GM21381 (cell line): ENCODE measurements around the gene ATP5IF1.

Experiments used
- ATAC-seq: cut with Tn5 transposase; IDR thresholded peaks from one replicate; pipeline ENCODE4 v1.9.1; 2021; ENCODE audit warnings: mild to moderate bottlenecking, moderate library complexity; ENCODE audit not compliant: unreplicated experiment

Gene ATP5IF1

DNA sequence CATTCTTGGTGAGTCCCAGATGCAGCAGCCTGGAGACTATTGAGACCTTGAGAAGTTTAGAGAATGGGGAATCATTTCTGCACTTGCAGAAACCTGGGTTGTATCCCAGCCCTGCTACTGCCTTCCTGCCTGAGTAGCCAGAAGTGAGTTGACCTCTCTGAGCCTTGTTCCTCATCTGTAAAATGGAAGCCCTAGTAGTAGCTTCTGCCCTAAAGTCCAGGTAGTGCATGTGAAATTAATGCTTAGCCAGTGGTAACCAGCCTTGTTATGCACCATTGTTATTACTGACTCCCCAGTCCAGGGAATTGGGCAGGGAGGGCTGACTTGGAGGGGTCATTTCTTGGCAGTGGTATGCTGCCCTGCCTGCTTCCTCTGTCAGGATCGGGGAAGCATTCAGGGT is 29.0 kb downstream of the ATP5IF1 start:
- ATAC-seq: no peak

DNA sequence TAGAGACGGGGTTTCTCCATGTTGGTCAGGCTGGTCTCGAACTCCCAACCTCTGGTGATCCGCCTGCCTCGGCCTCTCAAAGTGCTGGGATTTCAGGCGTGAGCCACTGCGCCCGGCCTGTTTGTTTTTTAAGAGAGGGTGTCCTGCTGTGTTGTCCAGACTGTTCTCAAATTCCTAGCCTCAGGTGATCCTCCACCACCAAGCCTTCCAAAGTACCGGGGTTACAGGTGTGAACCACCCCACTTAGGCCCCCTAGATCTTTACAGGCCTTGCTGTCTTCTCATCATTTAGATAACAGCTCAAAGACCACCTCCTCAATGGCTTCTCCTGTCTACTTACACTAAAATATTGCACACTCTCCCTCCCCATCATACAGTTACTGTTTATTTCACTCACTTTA is 29.7 kb downstream of the ATP5IF1 start:
- ATAC-seq: no peak

DNA sequence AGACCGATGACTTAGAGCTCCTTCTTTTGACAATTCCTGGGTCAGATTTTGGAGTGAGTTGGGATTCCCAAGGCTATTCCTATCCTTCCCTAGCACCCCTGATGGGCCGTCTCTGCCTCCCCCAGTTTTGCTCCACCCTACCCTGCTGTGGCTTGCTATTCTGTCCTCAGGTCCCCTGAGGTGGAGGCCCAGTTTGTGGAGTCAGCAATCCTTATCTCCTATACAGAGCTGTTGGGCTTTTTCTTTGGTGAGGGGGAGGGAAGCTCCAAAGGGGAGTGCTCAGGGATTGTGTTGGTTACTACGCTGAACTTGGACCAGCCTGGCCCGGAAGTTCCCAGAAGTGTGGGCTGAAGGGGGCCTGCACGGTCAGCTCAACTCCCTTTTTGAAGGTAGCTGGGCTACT is 31.0 kb downstream of the ATP5IF1 start:
- no peak for ATAC-seq

DNA sequence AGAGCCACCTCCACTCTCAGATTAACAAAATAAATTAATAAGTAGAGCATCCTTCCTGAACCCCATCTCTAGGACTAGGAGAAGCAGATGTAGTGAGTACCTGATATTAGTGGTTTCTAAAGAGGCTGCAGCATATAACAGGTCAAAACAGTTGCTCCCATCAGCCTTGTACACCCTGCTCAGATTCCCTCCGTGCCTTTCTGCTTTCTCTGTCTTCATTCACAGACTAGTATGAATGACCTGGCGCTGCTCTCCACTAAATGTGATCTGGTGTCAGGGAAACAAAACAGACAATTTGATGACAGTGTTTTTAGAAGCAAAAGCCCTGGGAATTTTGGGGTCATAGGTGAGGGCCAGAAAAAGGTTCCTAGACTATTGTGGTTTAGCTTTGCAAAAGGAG is 31.7 kb downstream of the ATP5IF1 start:
- ATAC-seq: no peak

DNA sequence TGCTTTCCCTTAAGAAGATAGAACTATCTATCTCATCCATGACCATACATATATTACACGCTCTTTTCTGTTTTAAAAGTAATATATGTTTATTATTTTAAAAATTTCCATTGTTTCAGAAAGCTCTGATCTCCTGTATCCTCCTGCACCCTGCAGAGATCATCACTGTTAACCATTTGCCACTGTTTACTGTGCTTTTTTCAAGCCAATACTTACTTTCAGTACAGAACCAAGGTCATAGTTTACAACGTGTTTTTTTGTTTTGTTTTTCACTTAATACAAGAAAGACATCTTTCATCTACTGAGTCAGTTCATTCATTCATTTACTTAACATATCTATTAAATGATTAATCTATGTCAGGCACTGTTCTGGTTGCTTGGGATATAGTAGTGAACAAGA is 33.6 kb downstream of the ATP5IF1 start:
- ATAC-seq: no peak

DNA sequence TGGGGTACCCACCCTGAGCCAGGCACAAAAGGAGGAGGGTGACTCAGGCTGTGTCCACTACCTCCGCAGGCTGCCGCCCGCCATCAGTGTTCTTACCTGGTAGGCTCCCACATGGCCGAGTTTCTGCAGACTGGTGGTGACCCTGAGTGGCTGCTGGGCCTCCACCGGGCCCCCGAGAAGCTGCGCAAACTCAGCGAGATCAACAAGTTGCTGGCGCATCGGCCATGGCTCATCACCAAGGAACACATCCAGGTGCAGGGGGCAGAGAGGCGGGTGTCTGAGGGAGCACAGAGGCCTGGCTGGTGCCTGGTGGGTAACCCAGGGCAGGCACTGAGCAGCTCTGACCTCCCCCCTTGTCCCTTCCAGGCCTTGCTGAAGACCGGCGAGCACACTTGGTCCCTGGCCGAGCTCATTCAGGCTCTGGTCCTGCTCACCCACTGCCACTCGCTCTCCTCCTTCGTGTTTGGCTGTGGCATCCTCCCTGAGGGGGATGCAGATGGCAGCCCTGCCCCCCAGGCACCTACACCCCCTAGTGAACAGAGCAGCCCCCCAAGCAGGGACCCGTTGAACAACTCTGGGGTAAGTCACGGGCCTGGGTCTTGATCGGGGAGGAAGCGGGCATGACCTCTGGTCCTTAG is 36.4 kb downstream of the ATP5IF1 start:
- no peak for ATAC-seq

DNA sequence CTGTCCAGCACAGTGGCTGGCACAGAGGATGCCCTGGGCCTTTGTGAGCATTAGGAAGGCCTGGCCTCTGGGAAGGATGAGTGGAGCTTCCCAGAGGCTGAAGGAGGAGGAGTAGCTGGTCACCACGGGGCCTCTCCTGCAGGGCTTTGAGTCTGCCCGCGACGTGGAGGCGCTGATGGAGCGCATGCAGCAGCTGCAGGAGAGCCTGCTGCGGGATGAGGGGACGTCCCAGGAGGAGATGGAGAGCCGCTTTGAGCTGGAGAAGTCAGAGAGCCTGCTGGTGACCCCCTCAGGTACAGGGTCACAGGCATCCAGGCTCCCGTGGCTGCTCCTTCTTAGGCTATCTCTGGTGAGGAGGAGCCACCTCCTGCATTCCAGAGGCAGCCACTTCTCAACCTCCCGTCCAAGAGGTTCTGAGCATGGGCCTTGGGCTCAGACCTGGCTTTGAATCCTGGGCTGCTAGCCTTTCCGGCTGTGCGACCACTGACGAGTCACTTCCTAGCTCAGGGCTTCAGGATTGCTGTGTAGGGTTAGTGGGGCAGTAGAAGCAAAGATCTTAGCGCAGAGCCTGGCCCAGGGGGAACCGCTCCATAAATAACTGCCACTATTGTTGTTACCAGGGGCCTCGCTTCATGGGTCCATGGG is 37.4 kb downstream of the ATP5IF1 start:
- no peak for ATAC-seq

DNA sequence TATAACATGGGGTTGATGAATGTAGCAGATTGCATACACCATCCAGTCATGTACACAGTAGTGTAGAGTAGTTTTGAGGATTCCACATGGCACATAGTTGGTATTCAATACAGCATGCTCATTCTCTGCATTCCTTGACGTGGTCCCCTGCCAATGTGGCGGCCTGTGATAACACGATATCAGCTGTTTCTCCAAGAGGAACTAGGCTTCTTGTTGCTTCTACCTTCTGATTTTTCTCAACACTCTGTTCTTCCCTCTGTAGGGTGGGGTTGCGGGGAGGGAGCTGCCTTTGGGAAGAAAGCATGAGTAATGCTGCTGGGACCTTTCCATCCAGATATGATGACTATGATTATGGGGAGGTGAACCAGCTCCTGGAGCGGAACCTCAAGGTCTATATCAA is 42.8 kb downstream of the ATP5IF1 start:
- ATAC-seq: no peak

DNA sequence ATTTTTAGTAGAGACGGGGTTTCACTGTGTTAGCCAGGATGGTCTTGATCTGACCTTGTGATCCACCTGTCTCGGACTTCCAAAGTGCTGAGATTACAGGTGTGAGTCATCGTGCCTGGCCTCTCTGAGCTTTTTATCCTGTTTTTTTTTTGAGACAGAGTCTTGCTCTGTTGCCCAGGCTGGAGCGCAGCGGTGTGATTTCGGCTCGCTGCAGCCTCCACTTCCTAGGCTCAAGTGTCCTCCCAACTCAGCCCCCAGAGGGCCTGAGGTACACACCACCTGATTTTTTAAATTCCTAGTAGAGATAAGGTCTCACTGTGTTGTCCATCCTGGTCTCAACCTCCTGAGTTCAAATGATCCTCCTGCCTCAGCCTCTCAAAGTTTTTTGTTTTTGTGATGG is 43.8 kb downstream of the ATP5IF1 start:
- no peak for ATAC-seq

DNA sequence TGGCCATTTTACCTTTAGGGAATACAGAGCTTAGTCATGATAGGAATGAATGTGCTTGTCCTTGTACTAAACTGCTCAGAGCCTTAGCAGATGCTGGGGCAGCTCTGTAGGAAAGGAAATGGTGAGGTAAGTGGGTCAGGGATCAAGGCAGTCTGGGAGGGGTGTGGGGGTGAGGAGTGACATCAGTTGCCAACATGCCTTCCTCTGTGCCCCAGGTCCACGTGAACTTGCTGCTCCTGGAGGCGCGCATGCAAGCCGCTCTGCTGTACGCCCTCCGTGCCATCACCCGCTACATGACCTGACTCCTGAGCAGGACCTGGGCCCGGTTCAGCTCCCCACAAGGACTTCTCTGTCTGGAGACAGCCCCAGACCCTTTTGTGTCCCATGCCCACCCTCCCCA is 44.6 kb downstream of the ATP5IF1 start:
- ATAC-seq: no peak

DNA sequence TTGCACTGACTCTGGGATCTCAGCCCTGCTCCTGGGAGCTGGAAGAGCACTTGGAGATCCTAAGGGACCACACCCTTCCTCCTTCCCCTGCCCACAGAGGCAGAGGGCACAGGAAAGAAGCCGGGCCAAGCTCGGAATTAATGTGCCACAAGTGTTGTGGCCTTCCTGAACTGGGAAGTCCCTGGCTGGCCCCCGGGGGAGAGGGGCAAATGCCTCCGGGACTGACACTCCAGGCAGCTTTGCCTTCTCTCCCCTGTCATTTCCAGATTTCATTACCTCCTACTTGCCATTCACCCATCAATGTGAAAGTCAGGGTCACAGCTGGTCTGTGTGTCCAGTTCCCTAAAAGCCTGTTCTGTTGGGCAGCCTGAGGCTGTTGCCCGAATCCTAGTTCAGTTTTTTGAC is 45.1 kb downstream of the ATP5IF1 start:
- ATAC-seq: no peak

DNA sequence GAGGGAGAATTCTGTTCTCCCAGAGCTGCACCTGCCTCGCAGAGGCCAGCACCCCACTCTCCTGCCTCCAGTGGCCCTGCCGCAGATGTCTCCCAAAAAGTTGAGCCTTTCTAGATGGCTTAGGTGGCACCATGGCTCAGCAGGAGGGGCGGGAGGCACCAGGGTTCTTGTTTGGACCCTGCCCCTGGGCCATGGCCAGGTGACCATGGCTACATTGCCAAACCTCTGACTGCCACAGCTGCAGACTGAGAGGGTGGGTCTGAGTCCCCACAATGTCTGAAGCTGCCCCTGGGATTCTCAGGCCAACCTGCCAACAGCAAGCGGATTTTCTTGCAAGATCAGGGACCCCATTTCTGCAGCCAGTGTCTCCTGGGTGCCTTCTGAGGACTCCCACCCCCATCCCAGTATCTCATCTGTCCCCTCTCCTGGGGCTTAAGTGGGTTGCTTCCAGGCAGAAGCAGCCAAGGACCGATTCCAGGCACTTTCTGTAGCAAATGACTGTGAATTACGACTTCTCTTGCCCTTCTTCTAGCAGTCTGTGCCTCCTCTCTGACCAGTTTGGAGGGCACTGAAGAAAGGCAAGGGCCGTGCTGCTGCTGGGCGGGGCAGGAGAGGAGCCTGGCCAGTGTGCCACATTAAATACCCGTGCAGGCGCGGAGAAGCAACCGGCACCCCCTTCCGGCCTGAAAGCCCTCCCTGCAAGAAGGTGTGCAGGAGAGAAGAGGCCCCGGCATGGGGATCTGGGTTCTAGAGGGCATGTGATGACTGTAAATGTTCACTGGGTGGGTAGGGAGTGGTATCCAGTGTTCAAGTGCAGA is 45.9 kb downstream of the ATP5IF1 start:
- ATAC-seq: no peak

DNA sequence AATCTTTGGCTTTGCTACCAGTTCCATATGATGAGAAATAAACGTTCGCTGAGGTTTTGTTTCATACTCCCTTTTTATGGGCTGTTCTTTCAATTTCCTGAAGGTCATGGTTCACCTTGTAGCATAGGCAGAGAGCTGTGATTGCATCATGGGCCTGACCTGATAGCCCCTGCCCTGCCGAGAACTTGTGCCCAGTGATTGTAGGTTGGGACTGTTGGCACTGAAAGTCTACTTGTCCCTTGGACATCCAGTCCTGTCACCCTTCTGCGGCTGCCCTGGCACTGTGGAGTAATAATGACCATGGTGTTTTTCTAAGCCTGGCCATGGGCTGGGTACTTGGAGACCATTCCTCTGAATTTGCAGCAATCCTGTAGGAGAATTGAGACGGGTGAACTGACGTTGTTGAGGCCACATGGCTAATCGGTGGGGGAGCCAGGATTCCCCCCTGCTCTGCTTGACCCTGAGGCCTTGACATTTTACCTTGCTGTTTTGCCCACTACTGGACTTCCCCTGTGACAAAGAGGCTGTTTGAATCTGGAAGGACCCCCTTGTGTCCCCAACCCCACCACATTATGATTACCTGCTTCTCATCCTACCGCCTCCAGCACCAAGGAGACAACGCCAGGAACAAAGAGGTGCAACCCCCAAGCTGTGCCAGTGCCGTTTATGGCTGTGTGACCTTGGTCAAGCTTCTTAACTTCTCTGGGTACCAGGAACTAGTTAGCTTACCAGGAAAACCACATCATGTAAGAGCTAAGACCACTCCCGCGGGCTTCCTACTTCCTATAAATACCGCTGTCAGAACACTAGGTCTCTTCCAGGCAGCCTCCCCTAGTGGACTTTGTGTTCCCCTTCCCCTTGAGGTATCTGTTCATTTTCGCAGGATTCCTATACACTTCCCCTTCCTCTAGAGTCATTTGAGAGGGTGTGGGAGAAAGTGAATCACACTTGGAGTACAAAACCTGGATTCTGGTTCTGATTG is 46.8 kb downstream of the ATP5IF1 start:
- ATAC-seq: no peak

DNA sequence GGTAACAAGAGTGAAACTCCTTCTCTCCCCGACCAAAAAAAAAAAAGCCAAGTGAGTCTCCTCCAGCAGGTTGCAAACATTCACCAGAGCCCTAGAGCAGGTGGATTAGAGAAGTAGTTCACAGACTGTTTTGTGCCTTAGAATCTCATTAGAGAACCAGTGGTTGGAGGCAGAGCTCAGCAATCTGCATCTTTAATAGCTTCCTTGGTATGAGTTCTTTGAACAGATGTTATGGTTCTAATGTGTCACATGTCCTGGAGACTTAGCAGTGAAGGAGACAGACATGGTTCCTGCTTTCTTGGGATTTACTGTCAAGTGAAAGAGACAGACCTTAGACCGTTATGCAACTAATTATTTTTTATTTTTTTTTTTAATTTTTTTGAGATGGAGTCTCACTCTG is 50.2 kb downstream of the ATP5IF1 start:
- ATAC-seq: no peak
